HG03439 (cell line): ENCODE results near the gene TTC36.
A peak's percentile ranks its signal among the peaks of the same experiment; 100 is the strongest.

ENCODE experiments used
- ATAC-seq: cut with Tn5 transposase; IDR thresholded peaks from one replicate; pipeline ENCODE4 v1.9.1; 2021; ENCODE audit warnings: mild to moderate bottlenecking, moderate library complexity; ENCODE audit not compliant: unreplicated experiment

The TTC36 gene

DNA sequence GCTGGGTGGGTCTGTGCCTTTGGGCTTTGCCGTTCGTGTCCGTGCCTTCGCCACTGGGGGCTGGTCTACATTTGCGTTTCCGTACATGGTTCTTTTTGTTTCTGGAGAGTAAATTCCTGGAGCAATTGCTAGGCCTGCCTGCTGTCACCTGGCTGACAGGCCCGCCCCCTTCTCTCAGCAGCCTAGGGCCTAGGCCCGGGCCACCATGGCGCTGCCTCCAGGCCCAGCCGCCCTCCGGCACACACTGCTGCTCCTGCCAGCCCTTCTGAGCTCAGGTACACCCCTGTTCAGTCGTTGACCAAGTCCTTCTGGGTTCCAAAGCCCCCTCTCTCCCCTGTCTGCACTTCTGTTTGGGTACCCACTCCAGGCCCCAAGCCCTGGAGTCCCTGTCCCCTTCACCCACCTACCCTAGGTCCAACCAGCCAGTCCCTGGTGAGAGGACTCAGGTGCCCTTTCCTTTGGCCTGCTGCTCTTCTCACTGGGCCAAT is 4.4 kb downstream of the TTC36 start:
- no peak for ATAC-seq

DNA sequence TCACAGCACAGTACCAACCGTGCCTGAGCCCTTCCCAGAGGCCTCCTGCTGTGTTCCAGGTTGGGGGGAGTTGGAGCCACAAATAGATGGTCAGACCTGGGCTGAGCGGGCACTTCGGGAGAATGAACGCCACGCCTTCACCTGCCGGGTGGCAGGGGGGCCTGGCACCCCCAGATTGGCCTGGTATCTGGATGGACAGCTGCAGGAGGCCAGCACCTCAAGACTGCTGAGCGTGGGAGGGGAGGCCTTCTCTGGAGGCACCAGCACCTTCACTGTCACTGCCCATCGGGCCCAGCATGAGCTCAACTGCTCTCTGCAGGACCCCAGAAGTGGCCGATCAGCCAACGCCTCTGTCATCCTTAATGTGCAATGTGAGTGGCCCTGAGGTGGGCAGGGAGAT is 4.8 kb downstream of the TTC36 start:
- ATAC-seq, result no peak

DNA sequence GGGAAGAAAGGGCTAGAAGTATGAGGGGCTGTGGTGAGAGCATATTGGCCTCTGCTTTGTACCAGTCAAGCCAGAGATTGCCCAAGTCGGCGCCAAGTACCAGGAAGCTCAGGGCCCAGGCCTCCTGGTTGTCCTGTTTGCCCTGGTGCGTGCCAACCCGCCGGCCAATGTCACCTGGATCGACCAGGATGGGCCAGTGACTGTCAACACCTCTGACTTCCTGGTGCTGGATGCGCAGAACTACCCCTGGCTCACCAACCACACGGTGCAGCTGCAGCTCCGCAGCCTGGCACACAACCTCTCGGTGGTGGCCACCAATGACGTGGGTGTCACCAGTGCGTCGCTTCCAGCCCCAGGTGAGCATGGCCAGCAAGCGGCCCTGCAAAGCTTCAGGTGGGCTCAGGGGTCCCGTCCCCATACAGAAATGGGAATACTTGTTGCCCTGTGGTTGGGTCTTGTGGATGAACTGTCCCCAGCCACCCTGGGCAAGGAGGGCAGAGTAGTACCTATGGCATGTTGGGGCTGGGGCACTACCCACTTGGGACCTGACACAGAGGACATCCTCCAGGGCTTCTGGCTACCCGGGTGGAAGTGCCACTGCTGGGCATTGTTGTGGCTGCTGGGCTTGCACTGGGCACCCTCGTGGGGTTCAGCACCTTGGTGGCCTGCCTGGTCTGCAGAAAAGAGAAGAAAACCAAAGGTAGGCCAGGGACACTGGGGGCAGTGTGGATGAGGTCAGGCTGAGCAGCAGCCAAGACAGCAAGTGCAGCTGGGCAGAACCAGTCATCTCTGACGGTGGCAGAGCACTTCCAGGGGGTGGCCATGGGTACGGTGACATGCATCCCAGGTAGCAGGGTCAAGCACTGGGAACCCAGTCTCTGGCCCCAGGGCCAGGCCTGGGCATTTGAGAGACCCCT is 5.8 kb downstream of the TTC36 start:
- ATAC-seq, result no peak

DNA sequence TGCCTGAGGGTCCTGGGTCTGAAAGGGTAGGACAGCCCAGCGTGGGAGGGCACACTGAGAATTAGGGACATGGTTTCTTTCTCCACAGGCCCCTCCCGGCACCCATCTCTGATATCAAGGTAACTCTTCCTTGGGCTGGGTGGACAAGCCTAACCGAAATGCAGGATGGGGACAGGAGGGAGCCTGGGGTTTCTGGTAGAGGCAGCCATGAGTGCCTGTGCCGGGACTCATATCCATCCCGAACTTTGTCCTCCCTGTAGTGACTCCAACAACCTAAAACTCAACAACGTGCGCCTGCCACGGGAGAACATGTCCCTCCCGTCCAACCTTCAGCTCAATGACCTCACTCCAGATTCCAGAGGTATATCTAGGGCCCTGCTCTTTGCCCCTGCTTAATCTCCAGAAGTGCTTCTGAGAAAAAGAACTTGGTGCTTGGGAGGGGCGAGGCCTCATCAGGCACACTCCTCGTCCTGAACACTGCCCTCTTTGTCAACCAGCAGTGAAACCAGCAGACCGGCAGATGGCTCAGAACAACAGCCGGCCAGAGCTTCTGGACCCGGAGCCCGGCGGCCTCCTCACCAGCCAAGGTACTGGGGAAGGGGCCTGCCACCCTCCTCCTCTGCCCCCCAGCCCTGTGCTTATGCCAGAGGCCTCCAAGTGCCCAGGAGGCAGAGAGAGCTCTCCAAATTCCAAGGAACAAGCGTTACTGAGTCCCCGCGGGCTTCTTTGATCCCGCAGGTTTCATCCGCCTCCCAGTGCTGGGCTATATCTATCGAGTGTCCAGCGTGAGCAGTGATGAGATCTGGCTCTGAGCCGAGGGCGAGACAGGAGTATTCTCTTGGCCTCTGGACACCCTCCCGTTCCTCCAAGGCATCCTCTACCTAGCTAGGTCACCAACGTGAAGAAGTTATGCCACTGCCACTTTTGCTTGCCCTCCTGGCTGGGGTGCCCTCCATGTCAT is 6.8 kb downstream of the TTC36 start:
- no peak for ATAC-seq

DNA sequence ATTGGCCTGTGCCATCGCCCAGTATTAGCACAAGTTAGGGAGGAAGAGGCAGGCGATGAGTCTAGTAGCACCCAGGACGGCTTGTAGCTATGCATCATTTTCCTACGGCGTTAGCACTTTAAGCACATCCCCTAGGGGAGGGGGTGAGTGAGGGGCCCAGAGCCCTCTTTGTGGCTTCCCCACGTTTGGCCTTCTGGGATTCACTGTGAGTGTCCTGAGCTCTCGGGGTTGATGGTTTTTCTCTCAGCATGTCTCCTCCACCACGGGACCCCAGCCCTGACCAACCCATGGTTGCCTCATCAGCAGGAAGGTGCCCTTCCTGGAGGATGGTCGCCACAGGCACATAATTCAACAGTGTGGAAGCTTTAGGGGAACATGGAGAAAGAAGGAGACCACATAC is 8.0 kb downstream of the TTC36 start:
- no peak for ATAC-seq

DNA sequence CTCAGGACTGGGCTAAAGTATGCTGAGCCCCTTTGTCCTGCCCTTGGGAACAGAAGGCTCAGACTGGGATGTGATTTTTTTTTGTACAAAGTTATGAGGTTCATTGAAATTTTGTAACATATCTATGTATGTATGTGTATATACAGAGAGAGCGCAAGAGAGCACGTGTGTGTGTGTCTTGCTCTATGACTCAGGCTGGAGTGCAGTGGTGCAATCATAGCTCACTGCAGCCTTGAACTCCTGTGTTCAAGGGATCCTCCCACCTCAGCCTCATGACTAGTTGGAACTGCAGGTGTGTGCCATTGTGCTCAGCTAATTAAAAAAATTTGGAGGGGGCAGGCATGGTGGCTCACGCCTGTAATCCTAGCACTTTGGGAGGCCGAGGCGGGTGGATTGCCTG is 9.5 kb downstream of the TTC36 start:
- ATAC-seq, result no peak

DNA sequence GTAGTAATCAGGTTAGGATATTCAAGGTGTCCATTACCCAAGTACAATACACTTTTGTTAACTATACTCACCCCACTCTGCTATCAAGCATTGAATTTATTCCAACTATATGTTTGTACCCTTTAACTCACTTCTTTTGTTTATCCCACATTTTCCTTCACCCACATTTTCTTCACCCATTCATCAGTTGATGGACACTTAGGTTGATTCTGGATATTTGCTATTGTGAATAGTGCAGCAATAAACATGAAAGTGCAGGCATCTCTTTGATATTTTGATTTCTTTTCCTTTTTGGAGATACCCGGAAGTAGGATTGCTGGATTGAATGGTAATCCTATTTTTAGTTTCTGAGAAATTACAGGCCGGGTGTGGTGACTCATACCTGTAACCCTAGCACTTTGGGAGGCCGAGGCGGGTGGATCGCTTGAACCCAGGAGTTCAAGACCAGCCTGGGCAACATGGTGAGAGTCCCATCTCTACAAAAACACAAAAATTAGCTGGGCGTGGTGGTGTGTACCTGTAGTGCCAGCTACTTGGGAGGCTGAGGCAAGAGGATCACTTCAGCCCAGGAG is 10.2 kb downstream of the TTC36 start:
- ATAC-seq, result no peak

DNA sequence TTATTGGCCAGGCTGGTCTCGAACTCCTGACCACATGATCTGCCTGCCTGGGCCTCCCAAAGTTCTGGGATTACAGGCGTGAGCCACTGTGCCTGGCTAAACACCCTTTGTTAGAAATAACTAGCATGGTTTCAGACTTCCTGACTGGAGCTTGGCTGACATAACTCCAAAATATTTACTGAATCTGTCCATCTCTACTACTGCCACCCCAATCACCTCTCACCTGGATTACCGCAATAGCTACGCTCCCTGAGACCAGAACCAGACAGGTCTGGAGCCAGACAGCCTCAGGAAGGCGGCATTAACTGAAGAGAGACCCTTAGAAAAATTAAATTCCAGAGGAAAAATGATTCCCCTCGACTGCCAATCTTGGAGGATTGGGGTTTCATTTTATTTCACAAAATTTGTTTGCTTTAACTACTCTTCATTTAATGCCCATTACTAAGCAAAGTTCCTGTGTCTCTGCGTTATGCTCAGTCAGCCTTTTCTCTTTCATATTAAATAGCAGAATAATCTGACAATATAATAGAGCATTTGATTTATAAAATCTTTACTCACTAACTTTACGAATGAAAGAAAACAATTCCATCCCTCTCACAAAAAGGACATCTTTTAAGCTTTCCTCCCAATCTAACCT is 16.9 kb downstream of the TTC36 start:
- ATAC-seq, result no peak

DNA sequence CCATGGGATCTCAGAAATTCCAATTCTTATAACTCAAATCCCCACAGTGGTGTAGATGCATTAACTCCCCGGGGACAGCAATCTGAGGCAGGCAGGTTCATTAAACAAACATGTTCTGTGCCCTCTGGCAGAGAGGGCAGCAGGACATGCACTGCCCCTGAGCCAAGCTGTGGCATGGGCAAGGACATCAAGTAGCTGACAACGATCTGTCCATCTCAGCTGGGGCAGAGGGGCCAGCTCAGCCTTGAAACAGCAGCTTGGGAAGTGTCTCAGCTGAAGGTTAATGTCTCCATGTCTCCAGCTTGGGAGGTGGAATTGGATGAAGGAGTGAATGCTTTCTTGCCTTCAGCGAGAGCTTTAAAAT is 17.4 kb downstream of the TTC36 start:
- no peak for ATAC-seq

DNA sequence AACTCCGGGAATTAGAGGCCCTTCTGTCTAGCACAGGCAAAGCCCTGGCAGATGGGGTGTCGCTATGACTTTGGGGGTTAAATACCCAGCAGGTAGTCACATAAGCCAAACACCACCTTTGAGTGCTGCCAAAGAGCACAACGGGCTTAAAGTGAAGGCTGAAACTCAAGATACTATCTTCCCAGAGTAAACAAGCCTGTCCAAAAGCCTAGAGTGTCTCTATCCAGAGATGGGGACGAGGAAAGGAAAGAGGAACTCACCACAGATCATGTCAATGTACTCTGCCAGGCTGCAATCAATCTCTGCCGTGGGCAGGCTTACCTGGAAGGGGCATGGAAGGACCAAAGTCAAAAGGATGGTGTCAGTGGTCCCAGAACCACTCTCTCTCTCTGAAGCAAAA is 18.3 kb downstream of the TTC36 start:
- no peak for ATAC-seq

DNA sequence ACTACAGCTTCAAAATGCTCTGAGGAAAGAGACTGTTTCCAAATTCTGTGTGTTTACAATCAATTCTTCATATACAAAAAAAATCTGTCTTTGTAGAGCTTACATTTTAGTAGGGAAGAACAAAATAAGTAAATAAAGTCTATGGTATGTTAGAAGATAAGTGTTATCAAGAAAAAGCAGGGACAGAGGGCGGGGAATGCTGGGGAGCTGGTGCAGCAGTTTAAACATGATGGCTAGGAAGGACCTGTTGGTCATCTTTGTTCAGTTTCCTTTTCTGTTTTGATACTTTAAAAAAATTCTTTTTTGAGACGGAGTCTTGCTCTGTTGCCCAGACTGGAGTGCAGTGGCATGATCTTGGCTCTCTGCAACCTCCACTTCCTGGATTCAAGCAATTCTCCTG is 19.9 kb downstream of the TTC36 start:
- ATAC-seq, result no peak

DNA sequence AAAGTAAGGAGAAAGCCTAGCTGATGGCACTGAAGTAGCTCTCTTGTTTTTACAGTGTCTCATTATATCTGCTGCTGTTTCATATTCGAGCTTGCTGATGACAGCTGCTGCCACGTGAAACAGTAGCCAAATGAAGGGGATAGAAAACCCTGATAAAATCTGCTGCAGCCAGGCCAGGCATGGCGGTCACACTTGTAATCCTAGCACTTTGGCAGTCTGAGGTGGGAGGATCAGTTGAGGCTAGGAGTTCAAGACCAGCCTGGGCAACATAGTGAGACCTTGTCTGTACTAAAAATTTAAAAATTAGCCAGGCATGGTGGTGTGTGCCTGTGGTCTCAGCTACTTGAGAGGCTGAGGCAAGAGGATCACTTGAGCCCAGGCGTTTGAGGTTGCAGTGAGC is 25.1 kb downstream of the TTC36 start:
- ATAC-seq, result no peak

DNA sequence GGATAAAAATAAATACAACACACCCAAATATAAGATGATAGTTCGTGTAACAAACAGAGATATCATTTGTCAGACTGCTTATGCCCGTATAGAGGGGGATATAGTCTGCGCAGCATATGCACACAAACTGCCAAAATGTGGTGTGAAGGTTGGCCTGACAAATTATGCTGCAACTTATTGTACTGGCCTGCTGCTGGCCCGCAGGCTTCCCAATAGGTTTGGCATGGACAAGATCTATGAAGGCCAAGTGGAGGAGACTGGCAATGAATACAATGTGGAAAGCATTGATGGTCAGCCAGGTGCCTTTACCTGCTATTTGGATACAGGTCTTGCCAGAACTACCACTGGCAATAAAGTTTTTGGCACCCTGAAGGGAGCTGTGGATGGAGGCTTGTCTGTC is 33.5 kb downstream of the TTC36 start:
- no peak for ATAC-seq

DNA sequence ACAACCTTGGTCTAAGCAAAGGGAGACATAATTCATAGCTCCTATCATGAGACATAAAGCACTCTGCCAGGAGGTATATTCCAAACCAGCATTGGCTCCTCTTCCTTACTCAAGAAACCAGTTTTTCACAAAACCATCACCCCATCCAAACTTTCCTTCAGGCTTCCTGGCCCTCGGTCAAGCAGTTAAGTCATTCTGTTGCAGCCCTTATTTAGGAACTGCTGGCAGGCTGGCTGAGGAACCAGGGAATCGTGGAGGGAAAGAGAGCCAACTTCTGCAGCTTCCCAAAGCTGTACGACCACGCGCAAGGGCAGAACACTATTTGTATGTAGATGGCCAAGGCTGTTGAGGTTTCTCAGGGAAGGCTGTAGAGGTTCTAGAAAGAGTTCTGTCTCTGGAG is 37.8 kb downstream of the TTC36 start:
- no peak for ATAC-seq

DNA sequence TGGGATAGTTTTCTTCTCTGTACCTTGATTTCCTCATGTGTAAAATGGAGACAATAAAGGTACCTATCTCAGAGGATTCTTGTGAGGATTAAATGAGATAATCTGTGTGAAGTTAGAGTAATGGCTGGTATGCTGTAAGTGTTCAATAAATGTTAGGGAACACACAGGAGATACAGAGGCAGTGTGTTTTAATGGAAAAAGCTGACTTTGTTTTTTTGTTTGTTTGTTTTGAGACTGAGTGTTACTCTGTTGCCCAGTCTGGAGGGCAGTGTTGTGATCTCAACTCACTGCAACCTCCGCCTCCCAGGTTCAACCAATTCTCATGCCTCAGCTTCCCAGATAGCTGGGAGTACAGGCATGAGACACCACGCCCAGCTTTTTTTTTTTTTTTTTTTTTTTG is 42.4 kb downstream of the TTC36 start:
- no peak for ATAC-seq

DNA sequence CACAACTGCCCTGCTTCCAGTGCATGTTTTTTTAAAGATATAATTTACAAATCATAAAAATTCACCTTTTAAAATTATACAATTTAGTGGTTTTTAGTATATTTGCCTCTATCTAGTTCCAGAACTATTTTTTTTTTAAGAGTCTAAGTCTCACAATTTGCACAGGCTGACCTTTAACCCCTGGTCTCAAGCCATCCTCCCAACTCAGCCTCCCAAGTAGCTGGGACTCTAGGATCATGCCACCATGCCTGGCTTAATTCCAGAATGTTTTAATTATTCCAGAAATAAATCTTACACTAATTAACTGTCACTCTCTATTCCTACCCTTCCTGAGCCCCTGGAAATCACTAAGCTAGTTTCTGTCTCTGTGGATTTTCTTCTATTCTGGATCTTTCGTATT is 43.5 kb downstream of the TTC36 start:
- ATAC-seq, result no peak

DNA sequence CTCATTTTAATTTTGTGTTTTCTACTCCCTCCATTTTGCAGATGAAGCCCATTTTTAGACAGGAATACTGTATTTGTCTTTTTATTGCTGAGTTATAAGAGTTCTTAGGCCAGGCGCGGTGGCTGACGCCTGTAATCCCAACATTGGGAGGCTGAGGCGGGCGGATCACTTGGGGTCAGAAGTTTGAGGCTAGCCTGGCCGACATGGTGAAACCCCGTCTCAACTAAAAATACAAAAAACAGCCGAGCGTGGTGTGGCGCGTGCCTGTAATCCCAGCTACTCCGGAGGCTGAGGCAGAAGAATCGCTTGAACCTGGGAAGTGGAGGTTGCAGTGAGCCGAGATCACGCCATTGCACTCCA is 44.4 kb downstream of the TTC36 start:
- peak; percentile 13 for ATAC-seq

DNA sequence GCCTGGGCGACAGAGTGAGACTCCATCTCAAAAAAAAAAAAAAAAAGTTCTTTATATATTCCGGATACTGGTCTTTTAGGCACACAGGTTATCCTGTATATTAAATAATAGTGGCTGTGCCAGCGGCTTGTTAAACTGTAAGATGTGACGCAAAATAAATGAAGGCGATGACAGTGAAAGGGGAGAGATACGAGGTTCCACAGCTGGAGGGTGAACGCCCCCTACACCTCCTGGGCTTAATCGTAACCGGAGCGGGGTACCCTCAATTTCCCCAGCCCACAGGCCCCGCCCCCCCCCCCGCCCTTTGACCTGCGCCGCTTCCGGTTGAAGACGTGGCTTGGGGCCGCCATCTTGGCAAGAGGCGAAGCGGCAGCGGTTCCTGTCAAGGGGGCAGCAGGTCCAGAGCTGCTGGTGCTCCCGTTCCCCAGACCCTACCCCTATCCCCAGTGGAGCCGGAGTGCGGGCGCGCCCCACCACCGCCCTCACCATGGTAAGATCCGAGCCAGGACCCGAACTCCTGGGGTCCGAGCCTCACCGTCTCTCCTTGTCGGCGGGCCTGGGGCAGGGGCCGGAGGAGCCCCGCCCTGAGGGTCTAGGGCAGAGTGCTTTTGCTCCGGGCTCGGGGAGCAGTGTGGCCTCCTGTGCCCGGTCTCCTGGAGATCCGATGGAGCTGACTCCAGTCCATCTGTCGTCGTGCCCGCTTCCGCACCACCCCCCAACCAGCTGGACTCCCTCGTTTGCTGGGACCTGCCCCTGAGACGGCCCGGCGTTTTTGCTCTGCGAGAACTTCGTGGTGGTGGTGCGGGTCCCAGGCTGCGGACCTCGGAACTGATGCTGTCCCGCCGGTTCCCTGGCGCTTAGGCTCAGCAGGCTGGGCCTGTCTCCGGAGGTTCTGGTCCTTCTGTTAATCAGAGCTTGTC is 45.0 kb downstream of the TTC36 start, which contains the start of gene ARCN1:
TSS of gene ARCN1 (plus strand) at position 349 of the 920 bp plus-strand sequence. CDS start at position 488, 139 bp downstream.
- peak; percentile 70 for ATAC-seq

DNA sequence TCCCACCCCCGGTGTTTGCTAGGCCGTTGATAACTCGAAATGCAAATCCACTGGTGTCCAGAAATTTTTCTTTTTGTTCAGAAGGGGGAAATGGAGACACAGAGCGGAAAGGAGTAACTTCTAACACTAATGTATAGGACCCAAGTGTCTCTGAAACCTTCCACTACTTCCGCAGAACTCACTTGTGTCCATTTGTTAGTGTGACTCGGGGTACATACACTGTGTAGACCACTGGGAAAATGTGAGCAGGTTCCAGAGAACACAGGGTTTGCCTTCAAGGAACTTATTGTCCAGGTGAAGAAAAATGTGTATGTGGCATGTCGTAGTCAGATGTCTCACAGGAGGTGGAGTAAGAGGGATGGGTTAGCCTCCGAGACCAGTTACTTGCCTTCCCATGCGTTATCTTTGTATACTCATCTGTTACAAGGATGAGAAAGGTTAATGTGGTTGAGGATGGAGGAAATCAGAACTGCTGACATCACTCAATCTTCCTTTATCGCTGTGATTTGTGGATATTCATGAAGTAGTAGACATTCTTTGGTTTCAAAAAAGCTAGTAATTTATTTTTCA is 45.8 kb downstream of the TTC36 start:
- ATAC-seq, result peak; percentile 28
